Neural progenitor cell (in vitro differentiated cells): ENCODE measurements around the gene CES2. TPM values are rescaled to one million over a fixed set of nuclear protein-coding genes. Genes with fewer than 3 reads are reported as not detected.

Experiments used
- DNase-seq: peaks from one replicate; pipeline ENCODE4 v3.0.0-alpha.2; 2016; ENCODE audit warnings: low spot score
- H2AFZ ChIP-seq: fragments of 200-600 bp; sonication (generic); replicated peaks from 2 replicates; pipeline ENCODE4 v1.6.1; 2016; ENCODE audit warnings: antibody characterized with exemption
- H3F3A ChIP-seq: fragments of 200-600 bp; sonication (generic); 2 replicates; pipeline ENCODE4 v1.6.1; 2016; ENCODE audit warnings: antibody characterized with exemption, low read depth
- H3K27ac ChIP-seq: fragments of 200-600 bp; sonication (generic); 2 replicates; pipeline ENCODE4 v1.5.1; 2016; ENCODE audit warnings: mild to moderate bottlenecking
- H3K27me3 ChIP-seq: fragments of 200-600 bp; sonication (generic); 2 replicates; pipeline ENCODE4 v1.6.1; 2016; ENCODE audit warnings: mild to moderate bottlenecking, moderate library complexity
- H3K36me3 ChIP-seq: fragments of 200-600 bp; sonication (generic); 2 replicates; pipeline ENCODE4 v1.5.1; 2016
- H3K4me1 ChIP-seq: fragments of 200-600 bp; sonication (generic); 2 replicates; pipeline ENCODE4 v1.6.1; 2016; ENCODE audit warnings: mixed run types
- H3K4me2 ChIP-seq: fragments of 200-600 bp; sonication (generic); 2 replicates; pipeline ENCODE4 v1.6.1; 2016
- H3K4me3 ChIP-seq: fragments of 200-600 bp; sonication (generic); 2 replicates; pipeline ENCODE4 v1.5.1; 2016
- H3K79me2 ChIP-seq: fragments of 200-600 bp; sonication (generic); 2 replicates; pipeline ENCODE4 v1.6.1; 2016; ENCODE audit warnings: low read depth
- H3K9ac ChIP-seq: fragments of 200-600 bp; sonication (generic); 2 replicates; pipeline ENCODE4 v1.6.1; 2016
- H3K9me3 ChIP-seq: fragments of 200-600 bp; sonication (generic); 2 replicates; pipeline ENCODE4 v1.5.1; 2016; ENCODE audit warnings: low read depth
- H4K20me1 ChIP-seq: fragments of 200-600 bp; sonication (generic); 2 replicates; pipeline ENCODE4 v1.6.1; 2016; ENCODE audit warnings: low read depth
- H3K27ac Mint-ChIP-seq: 3 replicates; pipeline ENCODE4 v1.8.0; 2021; ENCODE audit warnings: mixed read lengths
- H3K27me3 Mint-ChIP-seq: 2 replicates; pipeline ENCODE4 v1.8.0; 2022; ENCODE audit warnings: low read depth, mild to moderate bottlenecking, inconsistent platforms, moderate library complexity, mixed read lengths; ENCODE audit not compliant: insufficient read depth
- H3K36me3 Mint-ChIP-seq: 3 replicates; pipeline ENCODE4 v1.8.0; 2021; ENCODE audit warnings: mixed read lengths
- H3K4me1 Mint-ChIP-seq: 3 replicates; pipeline ENCODE4 v1.8.0; 2021; ENCODE audit warnings: mixed read lengths
- H3K4me3 Mint-ChIP-seq: 3 replicates; pipeline ENCODE4 v1.8.0; 2021; ENCODE audit warnings: mild to moderate bottlenecking, moderate library complexity, mixed read lengths
- H3K9me3 Mint-ChIP-seq: 3 replicates; pipeline ENCODE4 v1.8.0; 2020; ENCODE audit warnings: mixed read lengths
- CTCF ChIP-seq: fragments of 200-600 bp; sonication (generic); IDR thresholded peaks from 2 replicates; pipeline ENCODE4 v1.5.1; 2017; ENCODE audit warnings: antibody characterized with exemption, mild to moderate bottlenecking
- EZH2 ChIP-seq: fragments of 200-600 bp; sonication (generic); IDR thresholded peaks from 2 replicates; pipeline ENCODE4 v1.6.1; 2017; ENCODE audit warnings: antibody characterized with exemption, mild to moderate bottlenecking, moderate library complexity
- EZH2phosphoT487 ChIP-seq: fragments of 200-600 bp; sonication (generic); IDR thresholded peaks from 2 replicates; pipeline ENCODE4 v1.6.1; 2017; ENCODE audit warnings: antibody characterized with exemption
- total RNA-seq: library from RNA; depleted of rRNA; stranded (reverse); fragments of >200 nt; gene quantifications from 2 replicates; pipeline ENCODE4 v1.2.3, GENCODE V29; 2015; ENCODE audit warnings: low replicate concordance

The CES2 gene
- total RNA-seq, 1 donor from 2014 or later = 11.1 TPM

GRCh38 chr16:66908116-66908515 is 27.2 kb upstream of the CES2 start:
- TF ChIP-seq EZH2 (no peak), EZH2phosphoT487 (no peak), CTCF (no peak)
- Mint-ChIP-seq H3K27me3 (peaks cover 16% of the 10 kb centered on the region), H3K36me3 (no peaks in the 10 kb centered on the region), H3K4me3 (no peak overlapping the region), H3K27ac (no peak overlapping the region), H3K4me1 (peaks cover 22% of the 10 kb centered on the region), H3K9me3 (no peaks in the 10 kb centered on the region)
- Histone ChIP-seq H3K4me3 (no peak overlapping the region), H3K9me3 (no peaks in the 10 kb centered on the region), H3K36me3 (no peaks in the 10 kb centered on the region), H3K4me2 (no peak overlapping the region), H3K4me1 (no peaks in the 10 kb centered on the region), H3K9ac (no peak overlapping the region), H3K27ac (no peak overlapping the region), H3F3A (no peaks in the 10 kb centered on the region), H2AFZ (no peak overlapping the region), H3K79me2 (no peaks in the 10 kb centered on the region), H4K20me1 (no peaks in the 10 kb centered on the region), H3K27me3 (no peaks in the 10 kb centered on the region)
- no peak for DNase-seq

- Histone ChIP-seq H3K4me3 (no peak overlapping the region), H3K79me2 (no peaks in the 10 kb centered on the region), H3K4me2 (no peak overlapping the region), H3F3A (no peaks in the 10 kb centered on the region), H3K4me1 (no peaks in the 10 kb centered on the region), H3K36me3 (no peaks in the 10 kb centered on the region), H3K27ac (no peak overlapping the region), H3K9me3 (no peaks in the 10 kb centered on the region), H2AFZ (no peak overlapping the region), H3K27me3 (no peaks in the 10 kb centered on the region), H4K20me1 (no peaks in the 10 kb centered on the region), H3K9ac (no peak overlapping the region)
- H3K4me1 Mint-ChIP-seq = peaks cover 31% of the 10 kb centered on the region
- no peak for DNase-seq
- no peaks in the 10 kb centered on the region for H3K9me3 Mint-ChIP-seq
- H3K36me3 Mint-ChIP-seq = no peaks in the 10 kb centered on the region
- H3K27me3 Mint-ChIP-seq = peaks cover 16% of the 10 kb centered on the region
- no peak overlapping the region for H3K27ac Mint-ChIP-seq
- TF ChIP-seq EZH2 (no peak), EZH2phosphoT487 (no peak), CTCF (no peak)
- no peak overlapping the region for H3K4me3 Mint-ChIP-seq
Observed at GRCh38 chr16:66908762-66909559, 26.4 kb upstream of the CES2 start.

GRCh38 chr16:66910175-66910940 is 25.0 kb upstream of the CES2 start:
- TF ChIP-seq CTCF (no peak), EZH2 (no peak), EZH2phosphoT487 (no peak)
- H3F3A ChIP-seq = no peaks in the 10 kb centered on the region

More at GRCh38 chr16:66910175-66910940, 25.0 kb upstream of the CES2 start:
- DNase-seq = no peak
- Mint-ChIP-seq H3K27me3 (peaks cover 18% of the 10 kb centered on the region), H3K36me3 (no peaks in the 10 kb centered on the region), H3K4me3 (no peak overlapping the region), H3K4me1 (peaks cover 32% of the 10 kb centered on the region), H3K9me3 (no peaks in the 10 kb centered on the region), H3K27ac (no peak overlapping the region)
- Histone ChIP-seq H3K9me3 (no peaks in the 10 kb centered on the region), H3K4me3 (no peak overlapping the region), H3K9ac (no peak overlapping the region), H3K36me3 (no peaks in the 10 kb centered on the region), H3K4me1 (no peaks in the 10 kb centered on the region), H3K79me2 (no peaks in the 10 kb centered on the region), H3K4me2 (no peak overlapping the region), H4K20me1 (no peaks in the 10 kb centered on the region), H2AFZ (no peak overlapping the region), H3K27me3 (no peaks in the 10 kb centered on the region), H3K27ac (no peak overlapping the region)
